Limb (tissue), 2 donors: ENCODE measurements around the gene SYN1.

ENCODE experiments used
- DNase-seq, 2 donors: peaks; one replicate each; pipeline ENCODE4 v3.0.0-alpha.2; 2016; ENCODE audit errors: extremely low spot score in 2 of 2

Gene SYN1

GRCh38 chrX:47530049-47530448, 89.6 kb downstream of the SYN1 start:
- no peak for DNase-seq

- DNase-seq, result no peak
These were observed 90.1 kb downstream of the SYN1 start for GRCh38 chrX:47529548-47529947.

- no peak for DNase-seq
These were observed 95.9 kb downstream of the SYN1 start for GRCh38 chrX:47523713-47524166.

- DNase-seq, result peak; percentile 74 to 90
These were observed 96.4 kb downstream of the SYN1 start for GRCh38 chrX:47523297-47523696.
